LHCN-M2 (cell line): ENCODE measurements around the gene RIN3. TPM values are rescaled to one million over a fixed set of nuclear protein-coding genes. Genes with fewer than 3 reads are reported as not detected.
A peak's percentile ranks its signal among the peaks of the same experiment; 100 is the strongest.

Experiments
- DNase-seq: peaks from one replicate; pipeline ENCODE4 v3.0.0-alpha.2; 2012; ENCODE audit warnings: low read depth
- total RNA-seq: library from RNA; depleted of rRNA; stranded (reverse); fragments of >200 nt; gene quantifications from 2 replicates; pipeline ENCODE4 v1.2.3, GENCODE V29; 2014

RIN3 gene
- total RNA-seq, 1 experiment from 2014 or later = 1.5 TPM

DNA sequence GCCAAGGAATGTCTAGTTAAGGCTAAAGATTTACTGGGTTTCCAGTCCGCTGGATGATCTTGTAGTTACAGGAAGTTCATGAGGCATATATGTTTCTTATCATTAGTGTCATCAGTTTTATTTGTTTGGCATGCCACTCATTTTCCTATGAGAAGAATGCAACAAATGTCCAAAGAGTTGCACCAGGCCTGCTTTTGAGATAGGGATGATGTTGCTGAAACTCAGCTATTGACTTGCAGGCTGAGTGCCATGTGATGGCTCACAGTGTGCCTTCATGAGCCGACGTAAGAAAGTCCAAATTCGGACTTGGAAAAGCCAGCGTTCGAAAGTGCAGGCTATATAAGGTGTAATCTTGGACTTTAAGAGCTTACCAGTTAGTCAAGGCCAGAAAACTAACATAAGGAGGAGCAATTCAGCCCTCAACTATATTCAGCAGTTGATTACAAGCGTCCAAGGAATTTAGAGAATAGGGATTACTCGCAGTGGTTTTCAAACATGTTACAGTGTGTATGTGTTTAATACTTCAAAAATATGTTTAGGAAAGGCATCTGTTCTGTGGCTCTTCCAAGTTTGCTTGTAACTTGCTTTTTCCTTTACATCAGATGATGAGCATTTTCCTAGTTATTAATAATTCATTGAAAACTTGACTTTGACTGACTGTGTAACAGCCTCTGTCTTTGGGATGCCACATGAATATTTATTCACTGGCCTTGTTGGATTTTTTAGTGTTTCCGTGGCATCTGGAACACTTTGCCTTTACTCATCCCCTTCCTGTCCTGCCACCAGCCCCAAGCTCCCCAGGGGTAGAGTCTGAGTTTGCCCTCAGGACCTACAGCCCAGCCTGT, 133.6 kb downstream of the RIN3 start:
- peak; percentile 50 for DNase-seq

DNA sequence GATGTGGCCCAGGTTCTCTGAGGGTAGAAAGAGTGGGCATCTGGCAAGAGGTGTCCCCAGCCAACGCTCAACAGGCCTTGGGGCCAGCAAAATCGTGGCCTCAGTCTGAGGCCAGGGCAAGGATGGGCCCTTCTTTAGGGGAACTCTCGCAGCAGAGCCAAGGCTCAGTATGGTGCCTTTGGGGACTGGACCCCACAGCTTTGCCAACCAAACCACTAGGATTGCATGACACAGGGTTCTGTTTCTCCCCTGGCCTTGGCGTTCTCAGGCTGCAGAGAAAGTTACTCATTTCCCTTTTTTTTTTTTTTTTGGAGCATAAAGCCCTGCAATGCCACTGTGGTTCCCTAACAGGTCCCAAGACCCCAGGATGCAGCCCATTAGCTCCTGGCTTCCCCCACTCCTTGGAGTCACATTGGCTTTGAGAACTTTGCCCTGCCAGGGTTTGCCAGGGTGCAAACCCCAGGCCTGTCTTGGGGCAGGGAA, 134.3 kb downstream of the RIN3 start:
- no peak for DNase-seq

DNA sequence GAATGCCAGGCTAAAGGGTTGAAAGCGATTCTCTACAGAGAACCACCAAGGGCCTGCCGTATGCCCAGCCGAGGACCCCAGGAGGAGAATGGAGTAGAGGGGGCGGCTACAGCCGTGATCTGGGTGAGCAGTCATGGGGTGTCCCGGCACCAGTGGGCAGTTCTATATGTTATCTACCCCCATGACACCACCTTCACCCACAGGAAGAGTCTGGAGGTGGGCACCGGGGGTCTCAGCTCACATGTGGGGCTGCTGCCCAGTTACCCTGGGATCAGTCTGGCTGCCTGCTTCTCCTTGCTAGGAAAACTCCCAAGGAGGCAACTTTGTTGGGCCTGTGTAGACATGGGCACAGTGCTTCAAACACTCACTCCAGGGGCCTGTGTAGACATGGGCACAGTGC, 135.5 kb downstream of the RIN3 start:
- DNase-seq = no peak

DNA sequence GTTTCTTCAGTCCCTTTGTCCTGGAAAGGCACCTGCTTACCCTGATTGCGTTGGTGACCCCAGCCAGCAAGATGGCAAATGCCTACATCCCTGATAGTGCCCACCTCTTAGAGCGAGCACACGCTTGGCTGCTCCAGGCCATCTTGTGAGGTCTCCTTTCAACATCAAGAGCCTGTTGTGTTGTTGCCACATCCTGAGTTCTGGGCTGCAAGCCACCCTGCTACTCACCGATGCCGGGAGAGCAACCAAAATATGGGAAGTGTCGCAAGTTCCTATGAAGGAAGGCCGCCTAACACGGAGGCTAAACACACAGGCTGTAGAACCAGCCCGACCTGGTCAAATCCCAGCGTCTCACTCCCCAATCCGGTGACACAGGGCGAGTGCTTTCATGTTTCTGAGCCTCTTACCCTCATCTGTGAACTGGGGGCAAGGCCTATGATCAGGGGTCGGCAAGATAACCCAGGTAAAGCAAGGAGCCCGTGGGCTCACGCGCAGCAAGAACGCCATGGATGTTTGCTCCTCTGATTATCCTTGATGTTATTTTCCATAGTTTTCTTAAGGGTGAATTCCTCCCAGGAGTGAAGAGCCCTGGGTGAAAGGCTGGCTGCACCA, 136.5 kb downstream of the RIN3 start:
- no peak for DNase-seq

DNA sequence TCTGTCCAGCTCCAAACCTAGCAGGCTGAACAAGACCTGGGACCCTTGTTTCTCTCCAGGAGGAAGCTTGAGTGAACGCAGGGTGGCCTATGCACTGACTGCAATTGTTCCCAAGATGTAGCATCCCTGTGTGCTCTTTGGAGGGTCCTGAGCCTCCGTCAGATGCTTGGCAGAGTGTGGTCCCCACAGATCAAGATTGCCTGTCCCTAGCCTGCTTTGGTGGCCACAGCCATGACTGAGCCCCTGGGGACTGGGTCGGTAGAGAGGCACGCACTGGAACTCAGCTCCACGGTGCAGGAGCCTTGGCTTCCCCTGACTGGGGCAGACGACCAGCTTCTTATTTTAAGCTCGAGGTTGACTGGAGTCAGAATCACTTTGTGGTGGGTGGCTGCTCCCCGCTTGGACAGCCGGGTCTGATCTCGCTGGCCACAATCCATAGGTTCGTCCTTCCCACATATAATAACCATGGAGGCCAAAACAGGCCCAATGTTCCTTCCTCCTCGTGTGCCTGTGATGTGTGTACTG, 137.1 kb downstream of the RIN3 start:
- no peak for DNase-seq

DNA sequence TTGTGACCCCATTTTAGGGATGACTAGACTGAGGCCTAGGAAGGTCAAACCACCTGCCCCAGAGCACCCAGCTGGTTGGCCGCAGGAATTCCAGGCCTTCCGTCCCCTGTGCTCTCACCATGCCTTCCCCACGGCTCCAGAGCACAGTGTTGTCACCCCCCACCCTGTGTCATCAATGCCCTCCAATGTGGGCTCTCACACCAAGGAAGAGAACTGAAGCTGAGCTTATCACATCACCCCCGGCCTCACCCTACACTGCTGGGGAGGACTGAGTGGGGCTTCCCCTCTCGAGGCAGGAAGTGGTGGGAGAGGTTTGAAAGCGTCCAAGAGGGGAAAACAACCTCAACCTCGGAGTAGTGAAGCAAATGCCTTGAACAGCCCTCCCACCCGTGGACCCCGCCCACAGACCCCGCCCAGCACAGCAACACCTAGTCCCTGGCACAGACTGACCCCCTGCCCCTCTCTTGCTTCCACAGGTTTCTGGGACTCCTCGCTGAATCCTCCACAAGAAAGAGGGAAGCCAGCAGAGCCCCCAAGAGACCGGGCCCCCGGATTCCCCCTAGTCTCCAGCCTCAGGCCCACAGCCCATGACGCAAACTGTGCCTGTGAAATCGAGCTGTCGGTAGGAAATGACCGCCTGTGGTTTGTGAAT, 137.7 kb downstream of the RIN3 start:
- no peak for DNase-seq

DNA sequence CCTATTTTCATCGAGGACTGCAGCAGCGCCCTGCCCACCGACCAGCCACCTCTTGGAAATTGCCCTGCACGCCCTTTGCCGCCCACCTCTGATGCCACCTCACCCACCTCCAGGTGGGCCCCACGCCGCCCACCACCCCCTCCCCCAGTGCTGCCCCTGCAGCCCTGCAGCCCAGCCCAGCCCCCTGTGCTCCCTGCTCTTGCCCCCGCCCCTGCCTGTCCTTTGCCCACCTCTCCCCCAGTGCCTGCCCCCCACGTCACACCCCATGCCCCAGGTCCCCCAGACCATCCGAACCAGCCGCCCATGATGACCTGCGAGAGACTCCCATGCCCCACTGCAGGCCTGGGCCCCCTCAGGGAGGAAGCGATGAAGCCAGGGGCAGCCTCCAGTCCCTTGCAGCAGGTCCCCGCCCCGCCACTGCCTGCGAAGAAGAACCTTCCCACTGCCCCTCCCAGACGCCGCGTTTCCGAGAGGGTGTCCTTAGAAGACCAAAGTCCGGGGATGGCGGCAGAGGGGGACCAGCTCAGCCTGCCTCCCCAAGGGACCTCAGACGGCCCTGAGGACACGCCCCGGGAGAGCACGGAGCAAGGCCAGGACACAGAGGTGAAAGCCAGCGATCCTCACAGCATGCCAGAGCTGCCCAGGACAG, 138.3 kb downstream of the RIN3 start:
- DNase-seq = no peak

DNA sequence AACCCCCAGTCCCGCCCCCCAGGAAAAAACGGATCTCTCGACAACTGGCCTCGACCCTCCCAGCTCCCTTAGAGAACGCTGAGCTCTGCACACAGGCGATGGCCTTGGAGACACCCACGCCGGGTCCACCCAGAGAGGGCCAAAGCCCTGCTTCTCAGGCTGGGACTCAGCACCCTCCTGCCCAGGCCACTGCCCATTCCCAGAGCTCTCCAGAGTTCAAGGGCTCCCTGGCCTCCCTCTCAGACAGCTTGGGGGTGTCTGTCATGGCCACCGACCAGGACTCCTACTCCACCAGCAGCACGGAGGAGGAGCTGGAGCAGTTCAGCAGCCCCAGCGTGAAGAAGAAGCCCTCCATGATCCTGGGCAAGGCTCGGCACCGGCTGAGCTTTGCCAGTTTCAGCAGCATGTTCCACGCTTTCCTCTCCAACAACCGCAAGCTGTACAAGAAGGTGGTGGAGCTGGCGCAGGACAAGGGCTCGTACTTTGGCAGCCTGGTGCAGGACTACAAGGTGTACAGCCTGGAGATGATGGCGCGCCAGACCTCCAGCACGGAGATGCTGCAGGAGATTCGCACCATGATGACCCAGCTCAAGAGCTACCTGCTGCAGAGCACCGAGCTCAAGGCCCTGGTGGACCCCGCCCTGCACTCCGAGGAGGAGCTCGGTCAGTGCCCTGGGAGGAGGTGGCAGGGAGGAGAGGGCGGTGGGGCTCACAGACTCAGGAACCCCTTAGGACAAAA, 139.0 kb downstream of the RIN3 start:
- DNase-seq = no peak

DNA sequence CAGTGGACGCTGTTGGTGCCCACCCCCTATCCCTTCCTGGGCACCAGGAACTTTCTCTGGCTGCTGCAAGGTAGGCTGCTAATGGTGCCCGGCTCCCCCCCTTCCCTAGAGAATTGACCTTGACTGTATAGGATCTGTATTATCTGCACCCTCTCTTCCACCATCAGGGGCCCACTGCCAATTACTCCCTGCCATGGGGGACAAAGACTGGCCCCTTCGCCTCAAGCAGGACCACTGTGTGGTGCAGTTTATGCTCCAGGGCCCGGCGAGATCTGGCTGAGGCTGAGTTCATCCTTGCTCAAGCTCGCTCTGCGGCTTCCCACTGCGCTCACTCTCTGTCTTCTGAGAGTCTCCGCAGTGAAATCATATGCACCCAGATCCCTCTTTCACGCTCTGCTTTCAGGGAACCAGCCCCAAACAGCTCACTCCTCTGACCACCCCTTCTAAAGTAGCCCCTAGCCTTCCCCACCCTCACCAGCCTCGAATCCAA, 139.6 kb downstream of the RIN3 start:
- no peak for DNase-seq

DNA sequence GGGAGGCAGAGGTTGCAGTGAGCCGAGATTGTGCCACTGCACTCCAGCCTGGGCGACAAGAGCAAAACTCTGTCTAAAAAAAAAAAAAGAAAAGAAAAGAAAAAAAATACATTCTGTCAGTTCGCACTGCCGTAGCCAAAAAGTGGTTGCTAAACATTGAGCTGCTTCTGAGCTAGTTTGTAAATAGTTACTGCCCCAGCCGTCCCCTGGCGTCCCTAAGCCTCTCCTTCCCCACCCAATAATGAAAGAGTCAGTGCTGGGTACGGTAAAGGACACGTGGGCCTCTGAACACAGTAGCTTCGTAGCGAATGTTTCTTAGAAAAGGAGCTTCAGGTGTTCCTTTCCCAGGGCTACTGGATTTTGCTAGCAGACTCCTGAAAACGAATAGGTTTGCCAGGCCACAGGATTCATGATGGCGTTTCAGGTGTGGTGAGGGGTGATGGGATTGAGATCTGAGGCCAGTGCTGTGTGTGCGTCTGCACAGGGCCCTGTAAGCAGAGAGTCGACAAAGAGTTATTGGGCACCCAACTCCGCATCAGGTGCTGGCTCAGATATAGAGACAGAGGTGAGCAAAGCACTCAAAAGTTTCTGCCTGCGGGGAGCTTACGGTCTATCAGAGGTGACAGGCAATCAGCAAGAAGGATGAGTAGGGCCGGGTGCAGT, 140.8 kb downstream of the RIN3 start:
- no peak for DNase-seq

DNA sequence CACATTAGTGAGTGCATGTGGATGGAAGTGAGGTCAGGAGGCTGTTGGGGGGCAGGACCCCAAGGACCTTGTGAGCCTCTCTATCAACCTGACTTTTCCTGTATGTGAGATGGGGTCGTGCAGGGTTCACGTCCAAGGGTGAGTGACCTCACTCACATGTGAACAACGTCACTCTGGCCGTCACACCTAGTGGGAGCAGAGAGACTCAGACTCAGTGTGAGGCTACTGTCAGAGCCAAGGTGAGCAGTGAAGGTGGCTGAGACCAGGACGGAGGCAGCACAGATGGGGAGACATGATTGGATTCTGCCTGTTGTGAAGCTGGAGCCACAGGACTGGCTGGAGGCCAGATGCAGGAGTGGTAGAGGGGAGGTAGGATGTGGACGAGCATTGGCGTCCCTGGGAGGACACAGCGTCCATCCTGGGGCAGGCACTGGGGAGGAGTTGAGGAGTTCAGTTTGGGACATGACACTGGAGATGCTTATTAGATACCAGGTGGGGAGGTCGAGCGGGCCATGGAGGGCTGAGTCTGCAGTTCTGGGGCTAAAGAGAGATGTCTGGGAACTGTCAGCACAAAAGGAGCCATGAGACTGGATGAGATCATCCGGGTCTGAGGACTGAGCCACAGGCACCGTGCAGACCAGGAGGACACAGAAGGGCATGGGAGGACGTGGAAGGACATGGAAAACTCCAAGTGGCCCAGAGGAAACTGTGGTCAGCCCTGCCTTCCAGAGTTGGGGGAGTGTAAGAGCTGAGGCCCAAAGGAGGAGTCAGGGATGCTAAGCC, 142.0 kb downstream of the RIN3 start:
- DNase-seq = no peak

DNA sequence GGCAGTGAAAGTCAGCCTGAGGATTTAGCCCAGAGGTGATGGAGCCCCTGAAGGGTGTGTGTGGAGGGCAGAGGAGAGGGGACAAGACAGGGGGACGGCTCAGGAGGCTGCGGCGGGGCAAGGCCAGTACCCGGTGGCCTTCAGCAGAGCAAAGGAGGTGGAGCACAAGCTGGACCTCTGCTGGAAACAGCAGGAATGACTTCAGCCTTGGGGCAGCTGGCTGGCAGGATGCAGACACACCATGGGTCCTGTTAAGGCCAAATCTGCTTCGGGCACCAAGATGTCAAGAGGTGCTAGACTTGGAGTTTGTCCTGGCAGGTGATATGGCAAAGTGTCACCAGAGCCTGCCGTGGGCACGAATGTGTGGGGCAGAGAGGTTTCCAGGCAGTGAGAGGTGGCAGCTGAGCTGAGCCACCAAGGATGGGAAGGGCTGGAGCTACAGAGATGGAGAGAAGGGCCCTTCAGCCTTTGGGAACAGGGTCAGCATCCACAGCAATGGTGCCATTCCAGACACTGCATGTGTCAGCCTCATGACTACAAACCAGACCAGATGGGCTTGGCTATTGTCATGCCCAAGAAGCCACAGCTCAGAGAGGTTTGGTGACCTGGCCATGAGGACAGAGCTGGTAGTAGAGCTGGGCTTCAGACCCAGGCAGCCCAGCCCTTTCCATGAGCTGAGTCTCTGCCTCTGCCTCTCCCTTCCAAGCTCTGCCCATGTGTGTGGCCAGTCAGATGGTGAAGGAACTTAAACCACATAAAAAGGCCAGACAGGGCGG, 142.9 kb downstream of the RIN3 start:
- no peak for DNase-seq

DNA sequence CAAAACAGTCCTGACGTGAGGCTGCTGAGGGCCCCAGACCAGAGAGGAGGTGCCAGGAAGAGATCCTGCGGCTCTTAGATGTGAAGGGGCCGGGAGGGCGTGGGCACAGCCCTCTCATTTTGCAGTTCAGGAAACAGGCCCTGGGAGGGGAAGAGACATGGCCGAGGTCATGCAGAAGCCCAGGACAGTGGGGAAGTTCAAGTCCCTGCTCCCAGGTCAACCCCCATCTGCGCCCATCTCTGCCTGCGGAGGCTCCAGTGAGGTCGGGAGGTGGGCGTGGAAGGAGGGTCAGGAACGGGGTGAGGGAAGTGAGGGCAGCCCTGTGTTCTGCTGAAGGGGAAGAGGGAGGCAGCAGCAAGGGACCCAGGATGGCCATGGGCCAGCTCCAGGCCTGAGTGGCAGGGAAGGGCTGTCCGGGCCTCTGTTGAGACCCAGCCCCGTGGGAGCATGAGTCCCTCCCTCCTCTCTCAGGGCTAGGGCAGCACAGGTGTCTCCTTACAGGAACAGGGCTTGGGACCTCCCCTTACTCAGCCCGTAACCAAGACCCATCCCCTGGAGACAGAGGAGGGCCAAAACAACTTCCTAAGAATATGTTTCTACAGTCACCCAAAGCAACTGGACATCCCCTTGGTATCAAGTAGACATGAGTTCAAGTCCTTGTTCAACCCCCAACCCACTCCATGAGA, 144.0 kb downstream of the RIN3 start:
- no peak for DNase-seq

DNA sequence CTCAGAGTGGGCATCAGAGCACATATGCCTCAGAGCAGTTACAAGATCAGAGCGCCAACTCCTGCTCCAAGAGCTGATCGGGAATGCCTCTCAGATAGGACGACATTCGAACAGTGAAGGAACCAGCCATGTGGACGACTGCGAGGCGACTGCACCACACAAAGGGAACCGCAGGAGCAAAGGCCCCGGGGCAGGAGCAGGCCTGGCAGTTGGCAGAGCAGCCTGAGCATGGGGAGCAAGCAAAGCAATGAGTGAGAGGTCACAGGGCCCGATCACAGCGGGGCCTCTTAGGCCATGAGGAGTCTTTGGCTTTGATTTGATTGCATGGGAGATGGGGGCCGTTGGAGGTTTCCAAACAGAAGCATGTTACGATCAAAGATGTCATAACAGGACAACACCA, 144.6 kb downstream of the RIN3 start:
- no peak for DNase-seq

DNA sequence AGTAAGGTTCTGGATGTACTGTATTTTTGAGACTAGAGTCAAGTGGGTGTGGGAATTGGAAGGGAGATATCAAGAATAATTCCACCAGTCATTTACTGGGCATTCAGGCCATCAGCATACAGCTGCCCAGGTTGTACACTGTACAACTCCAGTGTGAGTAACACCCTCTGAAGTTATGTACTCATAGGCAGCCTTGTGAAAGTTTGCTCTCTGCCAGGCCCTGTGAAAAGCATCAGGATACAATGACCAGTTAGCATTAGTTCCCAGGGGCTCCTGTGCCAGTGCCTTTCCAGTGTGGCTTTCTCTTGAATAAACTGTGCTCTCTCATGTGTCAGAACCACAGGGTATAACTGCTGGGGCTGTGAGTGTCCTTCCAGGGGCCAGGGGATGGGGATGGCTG, 145.1 kb downstream of the RIN3 start:
- no peak for DNase-seq

DNA sequence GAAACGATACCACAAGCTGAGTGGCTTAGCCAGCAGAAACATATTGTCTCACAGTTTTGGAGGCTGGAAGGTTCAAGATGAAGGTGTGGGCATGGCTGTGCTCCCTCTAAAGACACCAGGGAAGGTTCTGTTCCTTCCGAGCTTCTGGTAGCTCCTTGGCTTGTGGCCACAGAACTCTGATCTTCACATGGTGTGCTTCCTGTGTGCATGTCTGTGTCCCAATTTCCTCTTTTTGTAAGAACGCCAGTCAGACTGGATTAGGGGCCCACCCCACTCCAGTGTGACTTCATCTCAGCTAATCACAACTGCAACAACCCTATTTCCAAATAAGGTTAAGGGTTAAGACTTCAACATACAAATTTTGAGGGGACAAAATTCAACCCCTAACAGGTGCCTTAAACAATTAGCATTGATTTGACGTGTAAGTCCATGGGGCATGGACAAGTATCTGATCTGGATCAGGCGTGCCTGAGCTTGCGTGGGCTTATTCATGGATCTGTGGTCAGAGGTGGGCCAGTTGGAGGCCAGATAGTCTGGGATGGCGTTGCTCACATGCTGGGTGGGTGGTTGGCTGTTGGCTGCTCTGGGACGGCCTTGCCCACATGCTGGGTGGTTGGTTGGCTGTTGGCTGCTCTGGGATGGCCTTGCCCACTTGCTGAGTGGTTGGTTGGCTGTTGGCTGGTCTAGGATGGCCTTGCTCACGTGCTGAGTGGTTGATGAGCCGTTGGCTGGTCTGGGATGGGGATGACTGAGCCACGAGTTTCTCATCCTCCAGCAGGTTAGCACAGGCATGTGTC, 146.4 kb downstream of the RIN3 start:
- DNase-seq = no peak

DNA sequence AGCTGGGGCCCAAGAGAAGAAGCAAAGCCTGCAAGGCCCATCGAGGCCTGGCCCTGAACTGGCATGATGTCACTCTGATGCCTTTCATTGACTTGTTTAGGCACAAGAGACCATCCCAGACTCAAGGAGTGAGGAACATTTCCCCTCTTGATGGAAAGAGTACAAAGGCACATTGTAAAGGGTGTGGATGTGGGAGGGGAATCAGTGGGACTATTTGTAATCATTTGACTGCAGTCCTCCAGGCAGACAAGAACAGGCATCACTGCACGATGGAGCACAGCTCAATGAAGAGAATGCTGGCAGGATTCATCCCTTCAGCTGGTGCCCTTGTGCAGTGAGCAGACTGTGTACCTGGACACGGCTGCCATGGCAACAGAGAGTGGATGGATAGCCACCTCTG, 147.0 kb downstream of the RIN3 start:
- DNase-seq = no peak
